ENCODE measurements around the gene INF2.

DNA sequence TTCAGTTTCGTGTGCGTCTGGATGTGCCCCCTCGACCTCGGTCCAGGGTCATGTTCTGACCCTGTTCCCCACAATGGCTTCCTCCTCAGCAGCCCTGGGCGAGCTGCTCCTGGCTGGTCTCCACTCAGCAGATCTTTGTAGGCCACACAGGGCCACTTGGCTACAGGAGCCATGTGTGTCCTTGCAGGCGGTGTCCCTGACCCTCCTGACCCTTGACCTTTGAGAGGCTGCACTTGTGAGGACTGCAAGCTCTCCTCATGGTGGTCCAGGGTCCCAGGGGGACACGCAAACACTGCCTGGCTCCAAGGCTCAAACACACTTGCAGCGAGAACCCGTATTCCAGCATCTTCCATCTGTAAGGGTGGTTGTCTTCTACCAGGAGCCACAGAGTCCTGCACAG is 56.0 kb downstream of the INF2 start:
- TF ChIP-seq POLR2AphosphoS5 (IDR thresholded peaks at IDR 0.05) (no peak), EP300 (IDR thresholded peaks at IDR 0.05) (no peak)

Measured in upper lobe of left lung (tissue), 4 donors.